SK-N-SH (cell line): ENCODE data around the gene PRMT3. TPM values are rescaled to one million over a fixed set of nuclear protein-coding genes. Genes with fewer than 3 reads are reported as not detected.

Source experiments
- CTCF ChIA-PET: fragments of 300-600, 350-600 bp; formaldehyde crosslinking; extraction: SDS; loops from one replicate; lab custom pipeline; 2021; lab: Yijun Ruan, JAX
- POLR2A ChIA-PET: fragments of 350-600 bp; sonication (Branson Sonifier 250); formaldehyde crosslinking; extraction: SDS; loops from one replicate; lab custom pipeline; 2020; ENCODE audit warnings: antibody characterized with exemption, inconsistent platforms; lab: Yijun Ruan, JAX
- DNase-seq: peaks from one replicate; pipeline ENCODE4 v3.0.0; 2012
- H2AFZ ChIP-seq: fragments of 200-600 bp; sonication (generic); 2 replicates; pipeline ENCODE4 v1.8.1; 2016; ENCODE audit warnings: antibody characterized with exemption, mild to moderate bottlenecking, low read depth
- H3F3A ChIP-seq: fragments of 200-600 bp; sonication (generic); replicated peaks from 2 replicates; pipeline ENCODE3; 2016; ENCODE audit warnings: antibody characterized with exemption, mild to moderate bottlenecking; ENCODE audit not compliant: insufficient read depth
- H3K27ac ChIP-seq, 2 experiments: fragments of 200-500 bp in 1 of 2; fragments of 200-600 bp in 1 of 2; sonication (Bioruptor generic) in 1 of 2; sonication (generic), shearing (Covaris generic) in 1 of 2; 2 replicates each; pipeline versions ENCODE4 v1.5.1 to v1.6.1; 2014 to 2016; ENCODE audit warnings: low read depth in 2 of 2, inconsistent platforms in 1 of 2, low read length in 1 of 2, mild to moderate bottlenecking in 1 of 2, mixed read lengths in 1 of 2
- H3K27me3 ChIP-seq: fragments of 200-600 bp; sonication (generic), shearing (Covaris generic); 2 replicates; pipeline ENCODE4 v1.6.1; 2016; ENCODE audit warnings: mixed run types; ENCODE audit not compliant: insufficient read depth
- H3K36me3 ChIP-seq, 2 experiments: fragments of 200-500 bp in 1 of 2; fragments of 200-600 bp in 1 of 2; sonication (Bioruptor generic) in 1 of 2; sonication (generic) in 1 of 2; replicated peaks in 1 of 2; 2 replicates each; pipeline versions ENCODE3 to v1.5.1; 2014 to 2016; ENCODE audit warnings: low read length in 1 of 2, mild to moderate bottlenecking in 1 of 2; ENCODE audit not compliant: insufficient read depth in 2 of 2, control insufficient read depth in 1 of 2
- H3K4me1 ChIP-seq, 2 experiments: fragments of 200-500 bp in 1 of 2; fragments of 200-600 bp in 1 of 2; sonication (Bioruptor generic) in 1 of 2; sonication (generic), shearing (Covaris generic) in 1 of 2; 2 replicates each; pipeline versions ENCODE4 v1.5.1 to v1.6.1; 2014 to 2016; ENCODE audit warnings: low read depth in 1 of 2, low read length in 1 of 2, mixed run types in 1 of 2; ENCODE audit not compliant: insufficient read depth in 2 of 2, control insufficient read depth in 1 of 2
- H3K4me2 ChIP-seq: fragments of 200-600 bp; sonication (generic), shearing (Covaris generic); 2 replicates; pipeline ENCODE4 v1.6.1; 2017; ENCODE audit warnings: mixed run types
- H3K4me3 ChIP-seq, 2 experiments: fragments of 200-500 bp in 1 of 2; fragments of 200-600 bp in 1 of 2; sonication (Bioruptor generic) in 1 of 2; sonication (generic), shearing (Covaris generic) in 1 of 2; 2 replicates each; pipeline versions ENCODE4 v1.5.1 to v1.8.1; 2014 to 2016; ENCODE audit warnings: low read depth in 2 of 2, inconsistent platforms in 1 of 2, low read length in 1 of 2, mild to moderate bottlenecking in 1 of 2, mixed read lengths in 1 of 2, moderate library complexity in 1 of 2
- H3K79me2 ChIP-seq: fragments of 200-600 bp; sonication (generic); 2 replicates; pipeline ENCODE4 v1.8.1; 2017; ENCODE audit warnings: mild to moderate bottlenecking; ENCODE audit not compliant: insufficient read depth
- H3K9ac ChIP-seq: fragments of 200-600 bp; sonication (generic); 2 replicates; pipeline ENCODE4 v1.6.1; 2017; ENCODE audit warnings: mixed run types
- H3K9me2 ChIP-seq: fragments of 200-600 bp; sonication (generic); 2 replicates; pipeline ENCODE4 v1.6.1; 2017; ENCODE audit warnings: mixed run types
- H3K9me3 ChIP-seq: fragments of 200-600 bp; sonication (generic); 2 replicates; pipeline ENCODE4 v1.6.1; 2017; ENCODE audit warnings: mixed run types, mild to moderate bottlenecking, moderate library complexity
- H4K20me1 ChIP-seq: fragments of 200-600 bp; sonication (generic); 2 replicates; pipeline ENCODE4 v1.6.1; 2017; ENCODE audit warnings: mild to moderate bottlenecking, mixed run types; ENCODE audit not compliant: insufficient read depth
- CTCF ChIP-seq: fragments of 200-600 bp; sonication (generic); IDR thresholded peaks from 2 replicates; pipeline ENCODE4 v1.6.1; 2017; ENCODE audit warnings: antibody characterized with exemption, mild to moderate bottlenecking, moderate library complexity
- EP300 ChIP-seq, 2 experiments: IDR thresholded peaks; 2 replicates each; pipeline versions ENCODE4 v1.4.0 to v1.6.1; 2012; ENCODE audit warnings: borderline replicate concordance in 1 of 2, low read depth in 1 of 2, low read length in 1 of 2
- FOSL2 ChIP-seq: IDR thresholded peaks from 2 replicates; pipeline ENCODE4 v1.4.0; 2012; ENCODE audit warnings: low read depth, mild to moderate bottlenecking, moderate library complexity, borderline replicate concordance
- FOXM1 ChIP-seq: IDR thresholded peaks from 2 replicates; pipeline ENCODE4 v1.4.0; 2012; ENCODE audit warnings: low read depth, mild to moderate bottlenecking
- GATA2 ChIP-seq: sonication (generic); formaldehyde crosslinking; IDR thresholded peaks from 2 replicates; pipeline ENCODE4 v1.5.0; 2020; ENCODE audit warnings: mild to moderate bottlenecking, missing genetic modification reagents
- JUND ChIP-seq: IDR thresholded peaks from 2 replicates; pipeline ENCODE4 v1.4.0; 2012
- MEF2A ChIP-seq: IDR thresholded peaks from 2 replicates; pipeline ENCODE4 v1.4.0; 2012; ENCODE audit warnings: low read depth, borderline replicate concordance
- MXI1 ChIP-seq: IDR thresholded peaks from 2 replicates; pipeline ENCODE4 v1.6.1; 2012; ENCODE audit warnings: mild to moderate bottlenecking, low read depth, low read length, improper control_type of control experiment
- PBX3 ChIP-seq: IDR thresholded peaks from 2 replicates; pipeline ENCODE4; 2012
- POLR2AphosphoS5 ChIP-seq: IDR thresholded peaks from 2 replicates; pipeline ENCODE4 v1.6.1; 2012; ENCODE audit warnings: low read depth, low read length
- RCOR1 ChIP-seq: fragments of 150-350 bp; IDR thresholded peaks from 2 replicates; pipeline ENCODE4 v1.6.1; 2017; ENCODE audit warnings: antibody characterized with exemption, low read length
- RFX5 ChIP-seq: IDR thresholded peaks from 2 replicates; pipeline ENCODE4 v1.6.1; 2012; ENCODE audit warnings: mild to moderate bottlenecking, improper control_type of control experiment, low read length
- RXRA ChIP-seq: IDR thresholded peaks from 2 replicates; pipeline ENCODE4 v1.4.0; 2012; ENCODE audit warnings: low read depth, mild to moderate bottlenecking, borderline replicate concordance
- SMC3 ChIP-seq: IDR thresholded peaks from 2 replicates; pipeline ENCODE4 v1.6.1; 2012; ENCODE audit warnings: low read depth, low read length, improper control_type of control experiment
- USF2 ChIP-seq: fragments of 150-350 bp; IDR thresholded peaks from 2 replicates; pipeline ENCODE4 v1.6.1; 2017; ENCODE audit warnings: antibody characterized with exemption, low read length, low read depth, borderline replicate concordance
- YY1 ChIP-seq: IDR thresholded peaks from 2 replicates; pipeline ENCODE4 v1.4.0; 2012; ENCODE audit warnings: low read depth, mild to moderate bottlenecking
- ZBTB33 ChIP-seq: IDR thresholded peaks from 2 replicates; pipeline ENCODE4 v1.4.0; 2012; ENCODE audit warnings: low read depth, borderline replicate concordance
- WGBS: methylation state at CpG from one replicate; pipeline ENCODE4 v1.1.6; 2017; ENCODE audit warnings: low lambda C conversion rate; 5-methylcytosine and 5-hydroxymethylcytosine counted together
- polyA plus RNA-seq, 3 experiments: library from polyadenylated mRNA; depleted of rRNA; stranded (reverse); fragments of >200 nt; gene quantifications; 2 replicates each; pipeline ENCODE4 v1.2.3, GENCODE V29; 2012

PRMT3 gene
- polyA plus RNA-seq, 1 of the 3 experiments (the other 2 are of a cell fraction), result 10.8 TPM

GRCh38 chr11:20342347-20343141 is 45.0 kb upstream of the PRMT3 start:
- H3K9me3 ChIP-seq, result no peaks in the 10 kb centered on the region
- no peak overlapping the region for H2AFZ ChIP-seq
- H3K27ac ChIP-seq, result no peak overlapping the region
- no peaks in the 10 kb centered on the region for H3K79me2 ChIP-seq
- H4K20me1 ChIP-seq, result no peaks in the 10 kb centered on the region
- TF ChIP-seq ZBTB33, result no peak
- no peak for TF ChIP-seq FOSL2
- TF ChIP-seq RXRA, result no peak
- no peak for TF ChIP-seq YY1
- no peak for TF ChIP-seq GATA2 (CRISPR knock-in tag)
- TF ChIP-seq FOXM1, result no peak
- TF ChIP-seq POLR2AphosphoS5, result no peak
- no peak for TF ChIP-seq EP300 (IDR thresholded peaks at IDR 0.05; ENCODE audit: borderline replicate concordance in 1 of 2, low read depth in 1 of 2, low read length in 1 of 2)
- no peak for TF ChIP-seq CTCF
- TF ChIP-seq RCOR1, result no peak
- no peak for TF ChIP-seq MXI1
- TF ChIP-seq PBX3, result no peak
- no peak for TF ChIP-seq USF2
- TF ChIP-seq JUND, result no peak
- TF ChIP-seq RFX5, result no peak
- TF ChIP-seq MEF2A, result no peak
- TF ChIP-seq SMC3, result no peak
- H3K9ac ChIP-seq, result no peak overlapping the region
- H3K27me3 ChIP-seq, result peaks cover 4% of the 10 kb centered on the region; the same call in 1 of the 2 replicates
- no peaks in the 10 kb centered on the region for H3F3A ChIP-seq
- no peaks in the 10 kb centered on the region for H3K36me3 ChIP-seq
- no peak for DNase-seq
- ChIA-PET POLR2A (no interaction called here), CTCF (interaction anchor here (1.0 to 14.5 kb wide), 5 partner anchors 11 to 268 kb away, joined by 3 to 208 read pairs (median 3); no protein-coding TSS in a partner anchor)
- no peak overlapping the region for H3K4me3 ChIP-seq
- peaks cover 0 to 3% of the 10 kb centered on the region in 2 experiments; a peak in 1 of 4 replicates for H3K4me1 ChIP-seq
- no peaks in the 10 kb centered on the region for H3K9me2 ChIP-seq
- 70% methylated on average over 18 of the region's 26 CpGs for whole genome bisulfite sequencing
- no peak overlapping the region for H3K4me2 ChIP-seq
